Measurements from ENCODE around the gene RXRG.

The RXRG gene

DNA sequence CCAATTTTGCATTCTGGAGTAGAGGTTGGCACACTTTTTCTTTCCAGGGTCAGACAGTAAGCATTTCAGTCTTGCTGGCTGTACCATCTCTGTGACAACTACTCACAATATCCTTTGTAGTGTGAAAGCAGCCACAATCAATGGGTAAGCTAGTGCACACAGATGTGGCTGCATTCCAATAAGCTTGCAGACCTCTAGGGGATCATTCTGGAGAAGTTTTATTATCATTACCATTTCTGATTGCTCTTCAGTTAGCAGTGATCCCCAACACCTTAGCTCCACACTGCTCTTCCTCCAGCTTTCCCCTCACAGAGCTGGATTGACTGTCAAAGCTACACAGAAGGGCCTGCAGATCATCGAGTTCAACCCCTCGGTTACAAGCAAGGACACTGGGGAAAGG lies 9.1 kb downstream of the RXRG start:
- no peak for TF ChIP-seq EZH2 (IDR thresholded peaks at IDR 0.05; ENCODE audit: borderline replicate concordance, low read length)
- TF ChIP-seq, protein P1, sequence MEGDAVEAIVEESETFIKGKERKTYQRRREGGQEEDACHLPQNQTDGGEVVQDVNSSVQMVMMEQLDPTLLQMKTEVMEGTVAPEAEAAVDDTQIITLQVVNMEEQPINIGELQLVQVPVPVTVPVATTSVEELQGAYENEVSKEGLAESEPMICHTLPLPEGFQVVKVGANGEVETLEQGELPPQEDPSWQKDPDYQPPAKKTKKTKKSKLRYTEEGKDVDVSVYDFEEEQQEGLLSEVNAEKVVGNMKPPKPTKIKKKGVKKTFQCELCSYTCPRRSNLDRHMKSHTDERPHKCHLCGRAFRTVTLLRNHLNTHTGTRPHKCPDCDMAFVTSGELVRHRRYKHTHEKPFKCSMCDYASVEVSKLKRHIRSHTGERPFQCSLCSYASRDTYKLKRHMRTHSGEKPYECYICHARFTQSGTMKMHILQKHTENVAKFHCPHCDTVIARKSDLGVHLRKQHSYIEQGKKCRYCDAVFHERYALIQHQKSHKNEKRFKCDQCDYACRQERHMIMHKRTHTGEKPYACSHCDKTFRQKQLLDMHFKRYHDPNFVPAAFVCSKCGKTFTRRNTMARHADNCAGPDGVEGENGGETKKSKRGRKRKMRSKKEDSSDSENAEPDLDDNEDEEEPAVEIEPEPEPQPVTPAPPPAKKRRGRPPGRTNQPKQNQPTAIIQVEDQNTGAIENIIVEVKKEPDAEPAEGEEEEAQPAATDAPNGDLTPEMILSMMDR (IDR thresholded peaks at IDR 0.05; ENCODE audit: low read length) = no peak
- no peaks in the 10 kb centered on the region for H3K4me1 ChIP-seq (ENCODE audit: insufficient read depth, low read length, severe bottlenecking)
- H3K27ac ChIP-seq (ENCODE audit: low read depth, low read length, poor library complexity, severe bottlenecking) = no peak overlapping the region
- no peak overlapping the region for H3K4me2 ChIP-seq (ENCODE audit: low read length)
- no peaks in the 10 kb centered on the region for H4K20me1 ChIP-seq (ENCODE audit: insufficient read depth, low read length)
- no peak overlapping the region for H3K4me3 ChIP-seq (ENCODE audit: low read depth, low read length, poor library complexity, severe bottlenecking)
- no peak overlapping the region for H3K9ac ChIP-seq (ENCODE audit: low read length)
- H2AFZ ChIP-seq (ENCODE audit: low read length) = no peak overlapping the region
- H3K9me3 ChIP-seq (ENCODE audit: low read length) = no peaks in the 10 kb centered on the region
- H3K79me2 ChIP-seq (ENCODE audit: insufficient read depth, low read length) = no peaks in the 10 kb centered on the region
- H3F3A ChIP-seq (ENCODE audit: insufficient read depth, low read length) = no peaks in the 10 kb centered on the region
- no peaks in the 10 kb centered on the region for H3K9me2 ChIP-seq (ENCODE audit: low read depth, low read length)
- 0 out of 2 replicates have a peak, but pooled peaks cover 6% of the 10 kb centered on the region for H3K27me3 ChIP-seq (ENCODE audit: insufficient read depth, low read length)
- H3K36me3 ChIP-seq (ENCODE audit: insufficient read depth, low read length) = no peaks in the 10 kb centered on the region

DNA sequence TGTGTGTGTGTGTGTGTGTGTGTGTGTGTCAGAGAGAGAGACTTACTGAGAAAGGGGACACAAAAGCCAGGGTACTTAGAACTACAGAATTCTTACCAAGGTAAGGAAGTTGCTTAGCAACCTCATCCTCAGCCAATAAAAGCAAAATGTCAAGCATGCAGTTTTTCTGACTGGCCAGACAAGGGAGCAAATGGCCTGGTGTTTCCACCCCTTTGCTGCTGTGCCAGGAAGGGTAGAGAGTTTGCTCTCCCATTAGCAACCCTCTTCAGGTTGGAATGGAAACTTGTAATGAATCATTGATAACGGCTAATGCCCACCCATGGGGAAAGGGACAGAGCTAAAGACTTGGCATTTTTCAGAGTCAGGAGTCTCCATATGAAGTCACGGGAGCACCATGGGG lies 10.6 kb downstream of the RXRG start:
- no peaks in the 10 kb centered on the region for H3K9me2 ChIP-seq (ENCODE audit: low read depth, low read length)
- H3K9ac ChIP-seq (ENCODE audit: low read length) = no peak overlapping the region
- H4K20me1 ChIP-seq (ENCODE audit: insufficient read depth, low read length) = no peaks in the 10 kb centered on the region
- no peak overlapping the region for H3K4me2 ChIP-seq (ENCODE audit: low read length)
- no peaks in the 10 kb centered on the region for H3F3A ChIP-seq (ENCODE audit: insufficient read depth, low read length)
- H2AFZ ChIP-seq (ENCODE audit: low read length) = no peak overlapping the region
- TF ChIP-seq, protein P1 (IDR thresholded peaks at IDR 0.05; ENCODE audit: low read length) = no peak
- no peak for TF ChIP-seq EZH2 (IDR thresholded peaks at IDR 0.05; ENCODE audit: borderline replicate concordance, low read length)
- H3K4me3 ChIP-seq (ENCODE audit: low read depth, low read length, poor library complexity, severe bottlenecking) = no peak overlapping the region
- no peaks in the 10 kb centered on the region for H3K9me3 ChIP-seq (ENCODE audit: low read length)
- 0 out of 2 replicates have a peak, but pooled peaks cover 6% of the 10 kb centered on the region for H3K27me3 ChIP-seq (ENCODE audit: insufficient read depth, low read length)
- no peak overlapping the region for H3K27ac ChIP-seq (ENCODE audit: low read depth, low read length, poor library complexity, severe bottlenecking)
- no peaks in the 10 kb centered on the region for H3K36me3 ChIP-seq (ENCODE audit: insufficient read depth, low read length)
- H3K79me2 ChIP-seq (ENCODE audit: insufficient read depth, low read length) = no peaks in the 10 kb centered on the region
- no peaks in the 10 kb centered on the region for H3K4me1 ChIP-seq (ENCODE audit: insufficient read depth, low read length, severe bottlenecking)

DNA sequence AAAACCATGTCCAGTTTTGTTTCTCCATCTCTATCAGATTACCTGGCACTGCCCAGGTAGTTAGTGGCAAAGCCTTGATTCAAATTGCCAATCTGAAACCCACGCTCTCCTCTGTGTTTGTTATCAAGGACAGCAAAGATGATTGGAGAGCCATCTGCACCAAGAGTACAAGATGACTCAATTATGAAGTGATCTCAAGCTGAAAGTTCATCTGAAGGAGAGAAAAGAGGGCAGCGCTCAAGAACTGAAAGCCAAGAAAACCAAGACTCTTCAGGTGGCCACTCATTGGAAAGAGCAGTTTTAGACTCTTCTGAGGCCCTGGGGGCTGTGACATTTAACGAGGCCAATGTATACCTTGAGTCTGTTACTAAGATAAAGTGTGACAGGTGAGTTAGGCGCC lies 13.8 kb downstream of the RXRG start:
- Histone ChIP-seq H3K36me3 (ENCODE audit: insufficient read depth, low read length) (no peaks in the 10 kb centered on the region), H3K9ac (ENCODE audit: low read length) (no peak overlapping the region), H3K9me3 (ENCODE audit: low read length) (no peaks in the 10 kb centered on the region), H3K27me3 (ENCODE audit: insufficient read depth, low read length) (no peaks in the 10 kb centered on the region), H3K4me2 (ENCODE audit: low read length) (no peak overlapping the region), H3K4me3 (ENCODE audit: low read depth, low read length, poor library complexity, severe bottlenecking) (no peak overlapping the region), H3K79me2 (ENCODE audit: insufficient read depth, low read length) (no peaks in the 10 kb centered on the region), H3K27ac (ENCODE audit: low read depth, low read length, poor library complexity, severe bottlenecking) (no peak overlapping the region), H3F3A (ENCODE audit: insufficient read depth, low read length) (no peaks in the 10 kb centered on the region), H3K4me1 (ENCODE audit: insufficient read depth, low read length, severe bottlenecking) (no peaks in the 10 kb centered on the region), H2AFZ (ENCODE audit: low read length) (no peak overlapping the region), H4K20me1 (ENCODE audit: insufficient read depth, low read length) (no peaks in the 10 kb centered on the region), H3K9me2 (ENCODE audit: low read depth, low read length) (no peaks in the 10 kb centered on the region)
- TF ChIP-seq, protein P1 (IDR thresholded peaks at IDR 0.05; ENCODE audit: low read length) = no peak
- TF ChIP-seq EZH2 (IDR thresholded peaks at IDR 0.05; ENCODE audit: borderline replicate concordance, low read length) = no peak
